ENCODE measurements around the gene DCC.

GRCh38 chr18:52394602-52395001 is 54.6 kb downstream of the DCC start:
- no peak for TF ChIP-seq CTCF (conservative IDR thresholded peaks at IDR 0.05 in 1 of 2, IDR thresholded peaks at IDR 0.05 in 1 of 2; ENCODE audit: low read depth in 1 of 2, low read length in 2 of 2)
- TF ChIP-seq EZH2 (IDR thresholded peaks at IDR 0.05; ENCODE audit: low read length, missing control alignments), result no peak

All from fibroblast of lung (primary cell).